Fibroblast of upper back skin (primary cell): Measurements from ENCODE around the gene CEP68.
"Not testable (repeated sequence)": the region's sequence is repeated elsewhere in the genome, so short reads cannot be mapped to it uniquely, and the experiment has no call there.

Source experiments
- DNase-seq: peaks from one replicate; pipeline ENCODE4 v3.0.0-alpha.2; 2013

CEP68 gene

GRCh38 chr2:65056215-65057053, at the start of gene CEP68:
TSS of gene CEP68 (plus strand) at chr2:65056416. CDS start at chr2:65069445, 13,029 bp downstream.
- peak; percentile 97 for DNase-seq

GRCh38 chr2:65013776-65014175, 42.4 kb upstream of the CEP68 start:
- no peak for DNase-seq

GRCh38 chr2:65015731-65016130, 40.5 kb upstream of the CEP68 start:
- no peak for DNase-seq

GRCh38 chr2:65016789-65017188, 39.4 kb upstream of the CEP68 start:
- no peak for DNase-seq

GRCh38 chr2:65017335-65017734, 38.9 kb upstream of the CEP68 start:
- DNase-seq = no peak

- DNase-seq = no peak
These were observed 38.1 kb upstream of the CEP68 start for GRCh38 chr2:65018141-65018582.

GRCh38 chr2:65019010-65019409, 37.2 kb upstream of the CEP68 start:
- no peak for DNase-seq

- no peak for DNase-seq
These were observed 36.5 kb upstream of the CEP68 start for GRCh38 chr2:65019675-65020195.

GRCh38 chr2:65020251-65020650, 36.0 kb upstream of the CEP68 start:
- not testable (repeated sequence) for DNase-seq

- no peak for DNase-seq
These were observed 35.2 kb upstream of the CEP68 start for GRCh38 chr2:65020943-65021528.

GRCh38 chr2:65021709-65022108, 34.5 kb upstream of the CEP68 start:
- DNase-seq = no peak

- no peak for DNase-seq
These were observed 34.0 kb upstream of the CEP68 start for GRCh38 chr2:65022189-65022588.

GRCh38 chr2:65023742-65024141, 32.5 kb upstream of the CEP68 start:
- DNase-seq = no peak

GRCh38 chr2:65024149-65024829, 31.9 kb upstream of the CEP68 start:
- peak; percentile 94 for DNase-seq

- DNase-seq = no peak
These were observed 30.6 kb upstream of the CEP68 start for GRCh38 chr2:65025453-65026123.

- DNase-seq = no peak
These were observed 30.1 kb upstream of the CEP68 start for GRCh38 chr2:65026154-65026553.

- no peak for DNase-seq
These were observed 29.3 kb upstream of the CEP68 start for GRCh38 chr2:65026704-65027464.

GRCh38 chr2:65027616-65028244, 28.5 kb upstream of the CEP68 start:
- DNase-seq = no peak

- DNase-seq = no peak
These were observed 25.5 kb upstream of the CEP68 start for GRCh38 chr2:65030476-65031332.

- no peak for DNase-seq
These were observed 24.7 kb upstream of the CEP68 start for GRCh38 chr2:65031341-65032018.
